Left ventricle myocardium superior (tissue), 1 donor: Measurements from ENCODE around the gene RNF208. TPM values are rescaled to one million over a fixed set of nuclear protein-coding genes. Genes with fewer than 3 reads are reported as not detected.

Experiments used
- ATAC-seq: fragments of 200-7000 bp; cut with Tn5 transposase; one replicate; pipeline ENCODE4 v1.9.1; 2020; ENCODE audit warnings: mild to moderate bottlenecking, moderate library complexity
- DNase-seq: peaks from one replicate; pipeline ENCODE4 v3.0.0-alpha.2; 2020
- intact Hi-C: fragments of 100-400 bp; cut with micrococcal nuclease; formaldehyde crosslinking; loops from one replicate; pipeline ENCODE4 v1.11.0; 2022
- total RNA-seq: library from RNA; stranded (reverse); fragmentation: NEBNext Ultra II Directional; extraction: Animal tissue kit (Norgen Biotek cat#: 25700); gene quantifications from one replicate; pipeline ENCODE4 v1.2.1, GENCODE V29; 2021
- donor health status: DM: no; HTN: yes; CAD: no; lungs with severe emphysema.

The RNF208 gene
- total RNA-seq, 1 donor from 2014 or later: 29.7 TPM

DNA sequence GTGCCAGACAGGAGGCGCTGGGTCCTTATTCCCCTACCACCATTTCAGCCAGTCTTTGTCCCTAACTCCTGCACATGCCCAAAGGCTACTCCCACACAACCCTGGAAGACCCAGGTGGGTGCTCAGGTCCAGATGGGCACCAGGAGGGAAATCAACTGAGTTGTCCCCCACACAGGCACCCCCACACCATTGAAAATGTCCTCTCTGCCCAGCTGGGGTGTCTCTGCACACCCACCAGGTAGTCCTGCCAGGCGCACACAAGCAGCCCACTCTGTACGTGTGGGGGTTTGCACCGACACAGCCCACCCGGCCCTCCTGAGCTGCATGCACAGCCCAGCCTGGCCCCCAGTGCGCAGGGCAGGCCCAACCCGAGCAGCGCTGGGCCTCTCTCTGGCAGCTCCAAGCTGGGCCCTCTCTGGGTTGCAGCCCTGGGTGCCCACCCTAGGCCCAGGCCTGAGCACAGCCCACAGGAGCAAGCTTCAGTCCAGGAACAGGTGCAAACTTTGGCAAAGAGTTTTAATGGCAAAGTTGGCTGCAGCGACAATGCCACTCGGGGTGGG is 2.2 kb downstream of the RNF208 start:
- DNase-seq (no peak), ATAC-seq (no peak)
- intact Hi-C loops: no loop called here

- intact Hi-C loops: no loop called here
- no peak for DNase-seq
- ATAC-seq: peak; percentile 17
These were observed 3.2 kb downstream of the RNF208 start for GRCh38 chr9:137218754-137219271.

DNA sequence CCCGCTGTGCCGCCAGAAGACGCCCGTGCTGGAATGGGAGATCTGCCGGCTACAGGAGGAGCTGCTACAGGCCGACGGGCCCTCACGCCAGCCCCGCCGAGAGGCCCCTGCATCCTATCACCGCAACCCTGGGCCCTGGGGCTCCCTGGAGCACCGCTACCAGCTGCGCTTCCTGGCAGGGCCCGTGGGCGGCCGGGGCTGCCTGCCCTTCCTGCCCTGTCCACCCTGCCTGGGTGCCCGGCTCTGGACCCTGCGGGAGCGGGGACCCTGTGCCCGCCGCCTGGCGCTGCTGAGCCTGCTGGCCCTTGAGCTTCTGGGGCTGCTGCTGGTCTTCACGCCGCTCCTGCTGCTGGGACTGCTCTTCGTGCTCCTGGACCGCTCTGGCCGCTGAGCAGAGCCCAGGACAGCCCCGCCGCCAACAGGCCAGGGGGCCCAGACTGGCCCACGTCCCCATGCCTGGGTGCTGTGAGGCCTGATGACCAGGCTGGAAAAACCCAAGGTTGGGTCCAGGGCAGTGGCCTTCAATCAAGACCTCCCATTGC is 3.8 kb downstream of the RNF208 start:
- intact Hi-C loops: no loop called here
- DNase-seq (no peak), ATAC-seq (no peak)

GRCh38 chr9:137217276-137218211 is 4.5 kb downstream of the RNF208 start:
- DNase-seq: peak; percentile 81
- intact Hi-C loops: no loop called here
- ATAC-seq: peak; percentile 60

DNA sequence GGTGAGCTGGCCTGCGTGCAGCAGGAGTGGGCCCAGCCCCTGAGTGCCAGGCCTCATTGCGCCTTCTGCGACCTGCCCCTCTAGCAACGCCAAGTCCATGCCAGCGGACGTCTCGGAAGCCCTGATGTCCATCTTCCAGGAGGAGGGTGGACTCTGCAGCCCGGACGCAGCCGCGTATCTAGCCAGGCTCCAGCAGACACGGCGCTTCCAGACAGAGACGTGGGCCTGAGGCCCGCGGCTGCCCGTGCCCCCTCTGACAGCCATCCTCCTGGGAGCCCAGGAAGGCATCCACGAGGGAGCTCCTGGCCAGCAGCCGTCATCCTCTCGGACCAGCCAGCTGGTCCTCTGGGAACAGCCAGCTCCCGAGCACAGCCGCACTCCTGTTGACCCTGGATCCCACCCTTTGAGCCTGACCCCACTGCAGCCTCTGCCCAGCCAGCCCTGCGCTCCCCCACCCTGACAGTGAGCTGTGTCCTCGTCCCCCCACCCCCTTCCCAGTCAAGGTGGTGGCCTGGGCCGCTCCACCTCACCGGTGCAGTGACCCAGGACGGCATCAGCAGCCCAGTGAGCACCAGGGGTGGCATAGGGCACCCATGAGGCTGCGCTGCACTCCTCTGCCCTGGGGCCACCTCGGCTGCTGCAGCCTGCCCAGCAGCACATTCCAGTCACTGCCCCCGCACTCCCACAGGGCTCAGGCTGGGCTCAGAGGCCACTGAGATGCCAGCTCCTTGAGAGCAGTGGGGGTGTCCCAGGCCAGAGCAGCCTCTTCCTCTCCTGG is 5.7 kb downstream of the RNF208 start:
- DNase-seq (no peak), ATAC-seq (no peak)
- intact Hi-C loops: no loop called here

DNA sequence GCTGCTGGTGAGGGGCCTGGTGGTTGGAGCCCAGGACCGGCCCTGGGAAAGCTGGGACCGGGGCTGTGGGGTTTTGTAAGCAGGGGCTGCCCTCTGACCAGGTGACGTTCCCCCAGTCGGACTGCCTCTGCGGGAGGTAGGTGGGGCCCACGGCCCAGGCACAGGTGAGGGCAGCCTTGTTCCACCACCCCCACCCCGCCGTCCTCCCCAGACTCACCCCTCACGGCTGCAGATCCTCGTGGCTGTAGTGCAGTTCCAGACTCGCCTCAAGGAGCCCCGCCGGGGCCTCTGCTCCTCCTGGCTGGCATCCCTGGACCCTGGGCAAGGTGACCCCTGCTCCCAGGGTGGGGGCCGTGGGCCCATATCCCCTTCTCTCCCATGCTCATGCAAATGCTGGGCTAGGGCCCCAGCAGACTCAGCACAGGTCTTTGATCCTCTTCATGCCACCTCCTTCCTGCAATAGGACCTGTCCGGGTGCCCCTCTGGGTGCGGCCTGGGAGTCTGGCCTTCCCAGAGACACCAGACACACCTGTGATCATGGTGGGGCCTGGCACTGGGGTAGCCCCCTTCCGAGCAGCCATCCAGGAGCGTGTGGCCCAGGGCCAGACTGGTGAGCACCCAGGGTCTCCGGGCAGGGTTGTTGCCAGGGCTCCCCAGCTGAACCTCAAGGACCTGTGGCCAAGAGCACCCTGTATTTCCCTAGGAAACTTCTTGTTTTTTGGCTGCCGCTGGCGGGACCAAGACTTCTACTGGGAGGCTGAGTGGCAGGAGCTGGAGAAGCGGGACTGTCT is 6.6 kb downstream of the RNF208 start:
- ATAC-seq: no peak
- no peak for DNase-seq
- intact Hi-C loops: no loop called here

DNA sequence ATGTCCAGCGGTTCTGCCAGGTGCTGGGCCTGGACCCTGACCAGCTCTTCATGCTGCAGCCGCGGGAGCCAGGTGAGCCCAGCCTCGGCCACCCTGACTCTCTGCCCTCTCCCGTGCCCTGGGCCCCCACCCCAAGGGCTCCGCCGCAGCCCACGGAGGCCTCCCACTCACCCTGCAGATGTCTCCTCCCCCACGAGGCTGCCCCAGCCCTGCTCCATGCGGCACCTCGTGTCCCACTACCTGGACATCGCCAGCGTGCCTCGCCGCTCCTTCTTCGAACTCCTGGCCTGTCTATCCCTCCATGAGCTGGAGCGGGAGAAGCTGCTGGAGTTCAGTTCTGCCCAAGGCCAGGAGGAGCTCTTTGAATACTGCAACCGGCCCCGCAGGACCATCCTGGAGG is 7.4 kb downstream of the RNF208 start:
- intact Hi-C loops: no loop called here
- ATAC-seq: no peak

GRCh38 chr9:137213160-137214060 is 8.6 kb downstream of the RNF208 start:
- no peak for DNase-seq
- intact Hi-C loops: no loop called here
- ATAC-seq: no peak

More for the DNA sequence above, 7.4 kb downstream of the RNF208 start:
- DNase-seq: no peak

DNA sequence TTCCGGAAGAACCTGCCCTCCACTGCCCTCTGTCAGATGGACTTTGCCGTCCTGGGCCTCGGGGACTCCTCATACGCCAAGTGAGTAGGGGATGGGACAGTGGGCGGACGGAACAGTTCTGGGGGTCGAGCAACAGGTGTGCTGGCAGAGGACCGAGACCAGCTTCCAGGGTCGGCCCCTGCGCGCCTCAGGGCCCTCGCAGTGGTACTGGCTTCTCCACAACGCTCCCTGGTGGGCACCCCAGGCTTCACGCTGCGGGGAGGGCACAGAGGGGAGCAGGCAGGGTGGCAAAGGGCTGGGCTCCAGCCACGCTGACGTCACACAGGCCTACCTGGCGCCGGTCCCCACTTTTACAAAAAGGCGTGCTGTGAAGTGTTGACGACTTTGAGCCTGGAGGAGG is 9.5 kb downstream of the RNF208 start:
- ATAC-seq (no peak), DNase-seq (no peak)
- intact Hi-C loops: no loop called here

DNA sequence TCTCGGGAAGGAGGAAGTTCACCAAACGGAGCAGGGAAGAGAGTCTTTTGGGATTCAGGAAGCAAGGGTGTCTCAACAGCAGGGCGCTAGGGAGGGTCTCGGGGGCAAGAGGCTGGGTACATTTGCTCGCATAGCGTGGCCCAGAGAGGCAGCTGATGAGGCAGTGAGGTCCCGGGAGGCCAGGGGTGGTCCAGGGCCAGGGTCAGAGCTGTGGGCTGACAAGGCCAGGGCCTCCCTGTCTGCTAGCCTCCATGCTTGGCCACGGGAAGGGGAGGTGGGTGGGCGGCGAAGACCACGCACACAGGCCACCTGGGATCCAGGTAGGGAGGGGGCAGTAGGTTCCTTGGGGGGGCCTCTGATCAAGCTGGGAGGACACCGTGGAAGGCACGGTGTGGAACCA is 10.5 kb downstream of the RNF208 start:
- ATAC-seq (no peak), DNase-seq (no peak)
- intact Hi-C loops: no loop called here

- intact Hi-C loops: no loop called here
- DNase-seq (no peak), ATAC-seq (no peak)
These were observed 15.4 kb downstream of the RNF208 start for GRCh38 chr9:137206602-137207001.

DNA sequence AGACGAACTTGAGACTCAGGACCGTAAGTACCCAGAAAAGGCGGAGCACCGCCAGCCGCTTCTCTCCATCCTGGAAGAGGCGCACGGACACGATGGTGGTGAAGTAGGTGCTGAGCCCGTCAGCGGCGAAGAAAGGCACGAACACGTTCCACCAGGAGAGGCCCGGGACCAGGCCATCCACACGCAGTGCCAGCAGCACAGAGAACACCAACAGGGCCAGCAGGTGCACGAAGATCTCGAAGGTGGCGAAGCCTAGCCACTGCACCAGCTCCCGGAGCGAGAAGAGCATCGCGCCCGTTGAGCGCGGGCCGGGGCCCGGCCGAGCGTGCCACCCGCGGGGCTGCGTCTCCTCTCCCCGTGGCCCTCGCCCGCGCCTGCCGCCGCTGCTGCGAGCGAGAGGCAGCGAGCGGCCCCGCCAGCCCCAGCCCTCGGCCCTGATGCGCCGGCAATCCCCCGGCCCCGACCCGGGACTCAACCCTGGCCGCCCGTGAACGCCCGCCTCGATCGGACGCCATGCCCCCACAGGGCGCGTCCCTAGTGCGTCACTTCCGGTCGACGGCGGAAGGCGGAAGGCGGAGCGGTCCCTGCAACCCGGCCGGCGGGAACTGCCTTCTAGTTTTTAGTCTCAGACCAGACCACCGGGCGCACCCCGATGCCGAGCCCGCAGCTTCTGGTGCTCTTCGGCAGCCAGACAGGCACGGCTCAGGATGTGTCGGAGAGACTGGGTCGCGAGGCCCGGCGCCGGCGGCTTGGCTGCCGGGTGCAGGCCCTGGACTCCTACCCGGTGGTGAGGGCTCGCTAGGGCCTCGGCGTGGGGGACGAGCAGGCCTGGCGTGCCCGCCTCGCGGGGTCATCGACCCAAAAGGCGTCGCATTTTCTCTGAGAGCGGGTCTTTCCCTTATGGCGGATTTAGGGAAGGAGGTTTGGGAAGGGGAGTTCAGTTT is 16.6 kb downstream of the RNF208 start, which contains the start of the genes NDOR1 and TMEM203:
Gene NDOR1 (plus strand): TSS at position 575 of the 944 bp plus-strand sequence. CDS start 78 bp downstream, at position 653.
Gene TMEM203 (minus strand): TSS at position 523 of the 944 bp plus-strand sequence. CDS start 234 bp downstream, at position 289.
- ATAC-seq (peak; percentile 56), DNase-seq (peak; percentile 95)
- intact Hi-C loops: no loop called here

GRCh38 chr9:137204731-137205125 is 17.3 kb downstream of the RNF208 start:
- DNase-seq: no peak
- intact Hi-C loops: no loop called here
- ATAC-seq: no peak

- DNase-seq (no peak), ATAC-seq (no peak)
- intact Hi-C loops: no loop called here
These were observed 19.1 kb downstream of the RNF208 start for GRCh38 chr9:137202966-137203365.

- intact Hi-C loops: no loop called here
- DNase-seq (no peak), ATAC-seq (no peak)
These were observed 20.7 kb downstream of the RNF208 start for GRCh38 chr9:137201205-137201868.
